Large intestine (tissue), 3 donors: ENCODE data around the gene LMLN. TPM values are rescaled to one million over a fixed set of nuclear protein-coding genes. Genes with fewer than 3 reads are reported as not detected.
"Not testable (repeated sequence)": the region's sequence is repeated elsewhere in the genome, so short reads cannot be mapped to it uniquely, and the experiment has no call there.

Experiments
- DNase-seq, 2 donors: peaks; one replicate each; pipeline versions ENCODE4 v3.0.0 to v3.0.0-alpha.2; 2013
- H3K27ac ChIP-seq: one replicate; pipeline ENCODE4 v1.5.1; 2013; ENCODE audit warnings: low read length
- H3K27me3 ChIP-seq: 2 replicates; pipeline ENCODE4 v1.6.1; 2013; ENCODE audit warnings: low read length; ENCODE audit not compliant: control insufficient read depth, insufficient read depth
- H3K36me3 ChIP-seq: 2 replicates; pipeline ENCODE4 v1.6.1; 2013; ENCODE audit warnings: low read length; ENCODE audit not compliant: control insufficient read depth, insufficient read depth
- H3K4me1 ChIP-seq: one replicate; pipeline ENCODE4 v1.6.1; 2013; ENCODE audit warnings: low read length; ENCODE audit not compliant: control insufficient read depth, insufficient read depth
- H3K4me3 ChIP-seq: one replicate; pipeline ENCODE4 v1.5.1; 2013; ENCODE audit warnings: low read length
- H3K9me3 ChIP-seq: one replicate; pipeline ENCODE4 v1.6.1; 2013; ENCODE audit warnings: mild to moderate bottlenecking, low read depth, low read length, moderate library complexity; ENCODE audit not compliant: control insufficient read depth
- whole genome bisulfite sequencing: methylation state at CpG from one replicate; pipeline ENCODE4 v1.1.5; 2013; ENCODE audit warnings: low lambda C conversion rate; ENCODE audit not compliant: insufficient coverage; 5-methylcytosine and 5-hydroxymethylcytosine counted together
- polyA plus RNA-seq: library from polyadenylated mRNA; unstranded; fragments of 120-200 nt; gene quantifications from one replicate; pipeline ENCODE4 v1.2.1, GENCODE V29; 2013

Gene LMLN
- polyA plus RNA-seq, 1 donor = 4.9 TPM

- Histone ChIP-seq H3K4me1 (peaks cover 7% of the 10 kb centered on the region), H3K9me3 (no peaks in the 10 kb centered on the region), H3K27me3 (no peaks in the 10 kb centered on the region), H3K36me3 (peaks cover 38% of the 10 kb centered on the region), H3K27ac (no peak overlapping the region), H3K4me3 (no peak overlapping the region)
- DNase-seq = no peak
- WGBS = 100% methylated on average over 2 of the region's 5 CpGs
Observed at GRCh38 chr3:197957790-197958133, 2.3 kb upstream of the LMLN start.

GRCh38 chr3:197958346-197958745, 1.7 kb upstream of the LMLN start:
- no CpG with 5 or more reads among the region's 4 CpGs for WGBS
- Histone ChIP-seq H3K4me3 (no peak overlapping the region), H3K27me3 (no peaks in the 10 kb centered on the region), H3K27ac (no peak overlapping the region), H3K9me3 (no peaks in the 10 kb centered on the region), H3K4me1 (peaks cover 7% of the 10 kb centered on the region), H3K36me3 (peaks cover 33% of the 10 kb centered on the region)
- no peak for DNase-seq

- peaks cover 28% of the 10 kb centered on the region for H3K36me3 ChIP-seq
- H3K27me3 ChIP-seq, DNase-seq, H3K4me1 ChIP-seq, H3K4me3 ChIP-seq, H3K9me3 ChIP-seq, H3K27ac ChIP-seq: not testable (repeated sequence)
- no CpG with 5 or more reads among the region's 19 CpGs for WGBS
Observed at GRCh38 chr3:197958848-197959247, 1.2 kb upstream of the LMLN start.

- no peaks in the 10 kb centered on the region for H3K27me3 ChIP-seq
- peak overlapping the region; percentile 34 for H3K27ac ChIP-seq
- WGBS = 72% methylated on average over 3 of the region's 6 CpGs
- H3K36me3 ChIP-seq = peaks cover 22% of the 10 kb centered on the region
- H3K4me3 ChIP-seq = peak overlapping the region; percentile 59
- H3K9me3 ChIP-seq = no peaks in the 10 kb centered on the region
- DNase-seq = no peak
- peaks cover 7% of the 10 kb centered on the region for H3K4me1 ChIP-seq
Observed at GRCh38 chr3:197959500-197959890, 522 bp upstream of the LMLN start.

- DNase-seq = peak in 1 of 2 donors; percentile 9
- H3K4me1 ChIP-seq = peaks cover 7% of the 10 kb centered on the region
- peaks cover 9% of the 10 kb centered on the region for H3K36me3 ChIP-seq
- 36% methylated on average over 6 of the region's 23 CpGs for whole genome bisulfite sequencing
- H3K4me3 ChIP-seq = peak overlapping the region; percentile 59
- H3K9me3 ChIP-seq = no peaks in the 10 kb centered on the region
- no peaks in the 10 kb centered on the region for H3K27me3 ChIP-seq
- H3K27ac ChIP-seq = peak overlapping the region; percentile 36
Observed at GRCh38 chr3:197960694-197961581, 921 bp downstream of the LMLN start.

- no peak overlapping the region for H3K4me3 ChIP-seq
- no peaks in the 10 kb centered on the region for H3K27me3 ChIP-seq
- WGBS = 100% methylated on average over 4 of the region's 9 CpGs
- H3K9me3 ChIP-seq = no peaks in the 10 kb centered on the region
- peaks cover 7% of the 10 kb centered on the region for H3K4me1 ChIP-seq
- peaks cover 5% of the 10 kb centered on the region for H3K36me3 ChIP-seq
- DNase-seq = no peak
- no peak overlapping the region for H3K27ac ChIP-seq
Observed at GRCh38 chr3:197961582-197961945, 1.5 kb downstream of the LMLN start.

GRCh38 chr3:197963019-197963637, 3.1 kb downstream of the LMLN start:
- Histone ChIP-seq H3K9me3 (no peaks in the 10 kb centered on the region), H3K4me3 (no peak overlapping the region), H3K4me1 (peaks cover 7% of the 10 kb centered on the region), H3K27me3 (no peaks in the 10 kb centered on the region), H3K27ac (no peak overlapping the region), H3K36me3 (no peaks in the 10 kb centered on the region)
- DNase-seq = no peak
- WGBS = 100% methylated on average over 3 of the region's 5 CpGs

GRCh38 chr3:197967337-197967989, 7.4 kb downstream of the LMLN start:
- H3K36me3 ChIP-seq = not testable (repeated sequence)
- WGBS = no CpG with 5 or more reads among the region's 8 CpGs

GRCh38 chr3:197970588-197970987, 10.6 kb downstream of the LMLN start:
- H3K4me3 ChIP-seq = no peak overlapping the region
- no peaks in the 10 kb centered on the region for H3K36me3 ChIP-seq
- no peaks in the 10 kb centered on the region for H3K4me1 ChIP-seq
- no peak overlapping the region for H3K27ac ChIP-seq
- H3K27me3 ChIP-seq = no peaks in the 10 kb centered on the region
- no peak for DNase-seq
- 92% methylated on average over 2 of the region's 3 CpGs for WGBS
- peaks cover 6% of the 10 kb centered on the region for H3K9me3 ChIP-seq

More at GRCh38 chr3:197967337-197967989, 7.4 kb downstream of the LMLN start:
- H3K27ac ChIP-seq, H3K9me3 ChIP-seq, H3K4me3 ChIP-seq, DNase-seq, H3K27me3 ChIP-seq, H3K4me1 ChIP-seq: not testable (repeated sequence)

- H3K4me3 ChIP-seq = no peak overlapping the region
Observed at GRCh38 chr3:197974016-197974415, 14.0 kb downstream of the LMLN start.

More at GRCh38 chr3:197974016-197974415, 14.0 kb downstream of the LMLN start:
- Histone ChIP-seq H3K4me1 (no peaks in the 10 kb centered on the region), H3K27me3 (no peaks in the 10 kb centered on the region), H3K36me3 (peaks cover 5% of the 10 kb centered on the region), H3K27ac (no peak overlapping the region), H3K9me3 (peaks cover 6% of the 10 kb centered on the region)
- WGBS = no CpG with 5 or more reads among the region's 1 CpG
- no peak for DNase-seq
